ENCODE data around the gene METTL25B. TPM values are rescaled to one million over a fixed set of nuclear protein-coding genes. Genes with fewer than 3 reads are reported as not detected.

Gene METTL25B
- total and polyA plus RNA-seq, 2 of the 13 experiments (the other 11 are each of a cell fraction or from before 2014, with no cell fraction given), result 11.9 to 24.0 TPM

DNA sequence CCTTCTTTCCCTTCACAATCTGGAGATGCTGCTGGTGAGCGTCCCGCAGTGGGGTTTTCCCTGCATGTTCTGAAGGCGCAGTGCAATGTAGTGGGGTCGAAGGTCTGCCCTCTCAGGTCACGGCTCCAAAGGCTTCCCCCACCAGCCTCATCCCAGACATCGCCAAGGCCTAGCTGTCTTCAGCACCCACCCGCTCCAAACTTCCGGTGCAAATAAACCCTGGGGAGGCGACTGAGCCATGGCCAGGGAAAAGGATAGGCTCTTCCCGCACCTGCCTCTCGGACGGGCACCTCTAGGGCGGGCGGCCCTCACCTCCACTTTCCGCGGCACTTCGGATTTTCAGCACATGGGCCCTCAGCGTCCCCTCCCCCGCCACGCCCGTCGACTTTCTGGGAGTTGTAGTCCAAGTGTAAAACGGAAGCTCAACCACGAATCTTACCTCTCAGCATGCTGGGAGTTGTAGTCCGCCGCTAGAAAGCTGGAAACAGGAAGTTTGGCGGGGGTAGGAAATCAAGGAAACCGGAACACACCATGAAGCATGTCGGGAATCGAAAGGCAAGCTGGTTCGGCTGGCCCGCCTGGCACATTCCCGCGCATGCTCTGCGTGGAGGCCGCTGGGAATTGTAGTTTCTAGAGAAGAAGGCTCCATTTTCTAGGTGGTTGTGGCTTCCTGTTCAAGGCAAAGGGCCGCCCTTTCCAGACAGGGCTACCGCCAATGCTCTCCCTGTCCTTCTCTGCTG is 12.6 kb downstream of the METTL25B start, which contains the start of gene MRPL24 (continued):
- TF ChIP-seq EEA1 (CRISPR knock-in tag; IDR thresholded peaks at IDR 0.05; ENCODE audit: borderline replicate concordance), result peak; percentile 91; the same call in 1 of the 2 replicates
- no peak for TF ChIP-seq MTF2 (CRISPR knock-in tag; IDR thresholded peaks at IDR 0.05; ENCODE audit: borderline replicate concordance)
- TF ChIP-seq, protein P1, sequence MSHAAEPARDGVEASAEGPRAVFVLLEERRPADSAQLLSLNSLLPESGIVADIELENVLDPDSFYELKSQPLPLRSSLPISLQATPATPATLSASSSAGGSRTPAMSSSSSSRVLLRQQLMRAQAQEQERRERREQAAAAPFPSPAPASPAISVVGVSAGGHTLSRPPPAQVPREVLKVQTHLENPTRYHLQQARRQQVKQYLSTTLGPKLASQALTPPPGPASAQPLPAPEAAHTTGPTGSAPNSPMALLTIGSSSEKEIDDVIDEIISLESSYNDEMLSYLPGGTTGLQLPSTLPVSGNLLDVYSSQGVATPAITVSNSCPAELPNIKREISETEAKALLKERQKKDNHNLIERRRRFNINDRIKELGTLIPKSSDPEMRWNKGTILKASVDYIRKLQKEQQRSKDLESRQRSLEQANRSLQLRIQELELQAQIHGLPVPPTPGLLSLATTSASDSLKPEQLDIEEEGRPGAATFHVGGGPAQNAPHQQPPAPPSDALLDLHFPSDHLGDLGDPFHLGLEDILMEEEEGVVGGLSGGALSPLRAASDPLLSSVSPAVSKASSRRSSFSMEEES (CRISPR knock-in tag; IDR thresholded peaks at IDR 0.05), result peak; percentile 18; the same call in 1 of the 2 replicates
- TF ChIP-seq, protein P2, sequence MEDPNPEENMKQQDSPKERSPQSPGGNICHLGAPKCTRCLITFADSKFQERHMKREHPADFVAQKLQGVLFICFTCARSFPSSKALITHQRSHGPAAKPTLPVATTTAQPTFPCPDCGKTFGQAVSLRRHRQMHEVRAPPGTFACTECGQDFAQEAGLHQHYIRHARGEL (CRISPR knock-in tag; IDR thresholded peaks at IDR 0.05), result 0 out of 2 replicates have a peak, but pooled peaks have one; percentile 63
- TF ChIP-seq, protein P3, sequence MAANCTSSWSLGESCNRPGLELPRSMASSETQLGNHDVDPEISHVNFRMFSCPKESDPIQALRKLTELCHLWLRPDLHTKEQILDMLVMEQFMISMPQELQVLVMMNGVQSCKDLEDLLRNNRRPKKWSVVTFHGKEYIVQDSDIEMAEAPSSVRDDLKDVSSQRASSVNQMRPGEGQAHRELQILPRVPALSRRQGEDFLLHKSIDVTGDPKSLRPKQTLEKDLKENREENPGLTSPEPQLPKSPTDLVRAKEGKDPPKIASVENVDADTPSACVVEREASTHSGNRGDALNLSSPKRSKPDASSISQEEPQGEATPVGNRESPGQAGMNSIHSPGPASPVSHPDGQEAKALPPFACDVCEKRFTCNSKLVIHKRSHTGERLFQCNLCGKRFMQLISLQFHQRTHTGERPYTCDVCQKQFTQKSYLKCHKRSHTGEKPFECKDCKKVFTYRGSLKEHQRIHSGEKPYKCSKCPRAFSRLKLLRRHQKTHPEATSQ (CRISPR knock-in tag; IDR thresholded peaks at IDR 0.05; ENCODE audit: borderline replicate concordance), result no peak; the same call in none of the 2 replicates
- peak; percentile 77 for TF ChIP-seq ZNF556 (CRISPR knock-in tag; IDR thresholded peaks at IDR 0.05; ENCODE audit: borderline replicate concordance)
- TF ChIP-seq NFKBIZ (CRISPR knock-in tag; IDR thresholded peaks at IDR 0.05), result peak; percentile 70; the same call in 1 of the 2 replicates
- no peak for TF ChIP-seq TCF7 (IDR thresholded peaks at IDR 0.05; ENCODE audit: low read depth)
- TF ChIP-seq ATM (IDR thresholded peaks at IDR 0.05; ENCODE audit: borderline replicate concordance), result no peak
- TF ChIP-seq ZC3H4 (CRISPR knock-in tag; IDR thresholded peaks at IDR 0.05; ENCODE audit: borderline replicate concordance), result no peak
- TF ChIP-seq IKZF1 (IDR thresholded peaks at IDR 0.05), result no peak
- peak; percentile 92 for TF ChIP-seq POLR2G (IDR thresholded peaks at IDR 0.05; ENCODE audit: low read depth, low read length)
- TF ChIP-seq, protein P4, sequence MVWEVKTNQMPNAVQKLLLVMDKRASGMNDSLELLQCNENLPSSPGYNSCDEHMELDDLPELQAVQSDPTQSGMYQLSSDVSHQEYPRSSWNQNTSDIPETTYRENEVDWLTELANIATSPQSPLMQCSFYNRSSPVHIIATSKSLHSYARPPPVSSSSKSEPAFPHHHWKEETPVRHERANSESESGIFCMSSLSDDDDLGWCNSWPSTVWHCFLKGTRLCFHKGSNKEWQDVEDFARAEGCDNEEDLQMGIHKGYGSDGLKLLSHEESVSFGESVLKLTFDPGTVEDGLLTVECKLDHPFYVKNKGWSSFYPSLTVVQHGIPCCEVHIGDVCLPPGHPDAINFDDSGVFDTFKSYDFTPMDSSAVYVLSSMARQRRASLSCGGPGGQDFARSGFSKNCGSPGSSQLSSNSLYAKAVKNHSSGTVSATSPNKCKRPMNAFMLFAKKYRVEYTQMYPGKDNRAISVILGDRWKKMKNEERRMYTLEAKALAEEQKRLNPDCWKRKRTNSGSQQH (CRISPR knock-in tag; IDR thresholded peaks at IDR 0.05; ENCODE audit: low read depth), result no peak
- TF ChIP-seq ZNF782 (CRISPR knock-in tag; IDR thresholded peaks at IDR 0.05; ENCODE audit: borderline replicate concordance), result peak; percentile 80
- peak; percentile 22; the same call in 1 of the 2 replicates for TF ChIP-seq HOXD1 (CRISPR knock-in tag; IDR thresholded peaks at IDR 0.05)
- TF ChIP-seq SOX6 (IDR thresholded peaks at IDR 0.05), result no peak
- TF ChIP-seq SOX6 (CRISPR knock-in tag; IDR thresholded peaks at IDR 0.05), result peak; percentile 72
- TF ChIP-seq ZNF160 (CRISPR knock-in tag; IDR thresholded peaks at IDR 0.05), result 0 out of 2 replicates have a peak, but pooled peaks have one; percentile 71
- TF ChIP-seq, protein P5, sequence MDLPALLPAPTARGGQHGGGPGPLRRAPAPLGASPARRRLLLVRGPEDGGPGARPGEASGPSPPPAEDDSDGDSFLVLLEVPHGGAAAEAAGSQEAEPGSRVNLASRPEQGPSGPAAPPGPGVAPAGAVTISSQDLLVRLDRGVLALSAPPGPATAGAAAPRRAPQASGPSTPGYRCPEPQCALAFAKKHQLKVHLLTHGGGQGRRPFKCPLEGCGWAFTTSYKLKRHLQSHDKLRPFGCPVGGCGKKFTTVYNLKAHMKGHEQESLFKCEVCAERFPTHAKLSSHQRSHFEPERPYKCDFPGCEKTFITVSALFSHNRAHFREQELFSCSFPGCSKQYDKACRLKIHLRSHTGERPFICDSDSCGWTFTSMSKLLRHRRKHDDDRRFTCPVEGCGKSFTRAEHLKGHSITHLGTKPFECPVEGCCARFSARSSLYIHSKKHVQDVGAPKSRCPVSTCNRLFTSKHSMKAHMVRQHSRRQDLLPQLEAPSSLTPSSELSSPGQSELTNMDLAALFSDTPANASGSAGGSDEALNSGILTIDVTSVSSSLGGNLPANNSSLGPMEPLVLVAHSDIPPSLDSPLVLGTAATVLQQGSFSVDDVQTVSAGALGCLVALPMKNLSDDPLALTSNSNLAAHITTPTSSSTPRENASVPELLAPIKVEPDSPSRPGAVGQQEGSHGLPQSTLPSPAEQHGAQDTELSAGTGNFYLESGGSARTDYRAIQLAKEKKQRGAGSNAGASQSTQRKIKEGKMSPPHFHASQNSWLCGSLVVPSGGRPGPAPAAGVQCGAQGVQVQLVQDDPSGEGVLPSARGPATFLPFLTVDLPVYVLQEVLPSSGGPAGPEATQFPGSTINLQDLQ (CRISPR knock-in tag; IDR thresholded peaks at IDR 0.05), result no peak
- TF ChIP-seq ZNF232 (CRISPR knock-in tag; IDR thresholded peaks at IDR 0.05; ENCODE audit: borderline replicate concordance), result 0 out of 2 replicates have a peak, but pooled peaks have one; percentile 33
- TF ChIP-seq ZNF564 (CRISPR knock-in tag; IDR thresholded peaks at IDR 0.05), result 0 out of 2 replicates have a peak, but pooled peaks have one; percentile 64

Data from HepG2 (cell line).